ENCODE measurements around the gene ITGA6.

Gene ITGA6

GRCh38 chr2:172427990-172428831, 825 bp downstream of the ITGA6 start (continued):
- TF ChIP-seq ZNF19 (tag by site-specific recombination; IDR thresholded peaks at IDR 0.05; ENCODE audit: low read depth) (no peak), ZNF549 (tag by site-specific recombination; IDR thresholded peaks at IDR 0.05) (no peak), ATF2 (tag by site-specific recombination; IDR thresholded peaks at IDR 0.05; ENCODE audit: low read depth) (no peak), WT1 (tag by site-specific recombination; IDR thresholded peaks at IDR 0.05) (no peak), ZNF76 (tag by site-specific recombination; IDR thresholded peaks at IDR 0.05; ENCODE audit: borderline replicate concordance, low read depth) (no peak; the same call in 1 of the 2 replicates), ZNF335 (tag by site-specific recombination; conservative IDR thresholded peaks at IDR 0.05) (peak; percentile 73), ZNF707 (tag by site-specific recombination; IDR thresholded peaks at IDR 0.05) (no peak), INSM2 (tag by site-specific recombination; IDR thresholded peaks at IDR 0.05) (no peak), ZFP3 (tag by site-specific recombination; IDR thresholded peaks at IDR 0.05; ENCODE audit: low read depth) (no peak), SCRT1 (tag by site-specific recombination; IDR thresholded peaks at IDR 0.05; ENCODE audit: borderline replicate concordance) (peak; percentile 84; the same call in 1 of the 2 replicates), ZNF292 (tag by site-specific recombination; IDR thresholded peaks at IDR 0.05; ENCODE audit: borderline replicate concordance, low read depth) (no peak), ZSCAN23 (tag by site-specific recombination; IDR thresholded peaks at IDR 0.05) (no peak), MZF1 (tag by site-specific recombination; IDR thresholded peaks at IDR 0.05; ENCODE audit: borderline replicate concordance) (no peak), ZNF324 (tag by site-specific recombination; IDR thresholded peaks at IDR 0.05) (no peak), ZNF560 (tag by site-specific recombination; IDR thresholded peaks at IDR 0.05; ENCODE audit: borderline replicate concordance) (no peak), ZNF561 (tag by site-specific recombination; IDR thresholded peaks at IDR 0.05; ENCODE audit: borderline replicate concordance) (no peak), ZNF488 (tag by site-specific recombination; IDR thresholded peaks at IDR 0.05) (no peak), ZNF585B (tag by site-specific recombination; IDR thresholded peaks at IDR 0.05) (no peak), ZBTB7A (tag by site-specific recombination; IDR thresholded peaks at IDR 0.05; ENCODE audit: low read depth) (no peak), ZNF18 (tag by site-specific recombination; IDR thresholded peaks at IDR 0.05) (no peak), ZNF221 (tag by site-specific recombination; IDR thresholded peaks at IDR 0.05; ENCODE audit: borderline replicate concordance) (no peak), GFI1B (tag by site-specific recombination; IDR thresholded peaks at IDR 0.05) (no peak), ZNF121 (tag by site-specific recombination; IDR thresholded peaks at IDR 0.05) (no peak), ZBTB44 (tag by site-specific recombination; IDR thresholded peaks at IDR 0.05) (no peak), ZNF645 (tag by site-specific recombination; IDR thresholded peaks at IDR 0.05) (no peak), GLIS1 (tag by site-specific recombination; IDR thresholded peaks at IDR 0.05) (peak; percentile 48; the same call in 1 of the 2 replicates), ZIC2 (tag by site-specific recombination; IDR thresholded peaks at IDR 0.05) (no peak), YY2 (tag by site-specific recombination; IDR thresholded peaks at IDR 0.05) (no peak), KLF1 (tag by site-specific recombination; IDR thresholded peaks at IDR 0.05) (peak; percentile 49; the same call in 1 of the 2 replicates), ZBTB20 (tag by site-specific recombination; IDR thresholded peaks at IDR 0.05) (peak; percentile 60), ZNF521 (tag by site-specific recombination; IDR thresholded peaks at IDR 0.05) (no peak)

All from HEK293 (cell line).